ENCODE measurements around the gene SLC22A1.
"Not testable (repeated sequence)": the region's sequence is repeated elsewhere in the genome, so short reads cannot be mapped to it uniquely, and the experiment has no call there.

GRCh38 chr6:160092176-160092575, 29.4 kb upstream of the SLC22A1 start:
- not testable (repeated sequence) for TF ChIP-seq YY1 (IDR thresholded peaks at IDR 0.05; ENCODE audit: low read depth); TAF1 (IDR thresholded peaks at IDR 0.05; ENCODE audit: borderline replicate concordance, low read depth, low read length)
- TF ChIP-seq, protein P1, sequence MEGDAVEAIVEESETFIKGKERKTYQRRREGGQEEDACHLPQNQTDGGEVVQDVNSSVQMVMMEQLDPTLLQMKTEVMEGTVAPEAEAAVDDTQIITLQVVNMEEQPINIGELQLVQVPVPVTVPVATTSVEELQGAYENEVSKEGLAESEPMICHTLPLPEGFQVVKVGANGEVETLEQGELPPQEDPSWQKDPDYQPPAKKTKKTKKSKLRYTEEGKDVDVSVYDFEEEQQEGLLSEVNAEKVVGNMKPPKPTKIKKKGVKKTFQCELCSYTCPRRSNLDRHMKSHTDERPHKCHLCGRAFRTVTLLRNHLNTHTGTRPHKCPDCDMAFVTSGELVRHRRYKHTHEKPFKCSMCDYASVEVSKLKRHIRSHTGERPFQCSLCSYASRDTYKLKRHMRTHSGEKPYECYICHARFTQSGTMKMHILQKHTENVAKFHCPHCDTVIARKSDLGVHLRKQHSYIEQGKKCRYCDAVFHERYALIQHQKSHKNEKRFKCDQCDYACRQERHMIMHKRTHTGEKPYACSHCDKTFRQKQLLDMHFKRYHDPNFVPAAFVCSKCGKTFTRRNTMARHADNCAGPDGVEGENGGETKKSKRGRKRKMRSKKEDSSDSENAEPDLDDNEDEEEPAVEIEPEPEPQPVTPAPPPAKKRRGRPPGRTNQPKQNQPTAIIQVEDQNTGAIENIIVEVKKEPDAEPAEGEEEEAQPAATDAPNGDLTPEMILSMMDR (IDR thresholded peaks at IDR 0.05), result not testable (repeated sequence)
